Measurements from ENCODE around the gene CEP295NL. TPM values are rescaled to one million over a fixed set of nuclear protein-coding genes. Genes with fewer than 3 reads are reported as not detected.

Gene CEP295NL
- total RNA-seq, 1 donor from 2014 or later: 1.6 TPM

DNA sequence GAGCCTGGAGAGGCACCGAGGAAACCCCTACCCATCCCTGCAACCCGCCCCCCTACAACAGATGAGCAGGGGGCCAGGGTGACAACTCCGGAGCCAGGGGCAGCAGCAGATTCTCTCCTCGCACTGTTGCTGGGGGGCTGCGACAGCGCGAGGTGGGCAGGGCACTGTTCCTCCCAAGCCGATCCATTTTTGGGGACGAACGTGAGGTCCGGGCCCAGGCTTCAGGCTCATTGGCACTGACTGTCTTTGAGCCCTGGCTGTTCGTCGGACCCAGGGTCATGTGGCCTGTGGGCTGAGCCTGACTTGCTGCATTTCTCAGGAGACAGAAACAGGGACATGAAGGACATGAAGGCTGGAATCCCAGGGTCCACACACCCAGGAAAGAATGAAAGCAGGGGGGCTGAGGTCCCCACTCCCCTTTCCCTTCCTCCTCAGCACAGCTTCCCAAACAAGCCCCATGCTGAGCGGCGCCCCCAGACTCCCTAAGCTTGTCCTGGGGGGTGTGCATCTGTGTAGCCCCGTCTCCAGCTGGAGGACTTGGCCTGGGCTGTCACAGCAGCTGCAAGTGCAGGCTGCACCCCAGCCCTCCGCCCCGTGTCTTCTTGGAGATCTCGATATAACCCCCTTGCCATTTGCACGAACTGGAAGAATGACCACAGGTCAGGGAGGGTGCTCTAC is 18.7 kb downstream of the CEP295NL start:
- peak overlapping the region; percentile 91 for H3K27ac Mint-ChIP-seq (ENCODE audit: unreplicated experiment)
- peaks cover 26% of the 10 kb centered on the region for H3K4me1 Mint-ChIP-seq (ENCODE audit: low read depth, unreplicated experiment)
- no peaks in the 10 kb centered on the region for H3K27me3 ChIP-seq (ENCODE audit: insufficient read depth, low read length)
- peak overlapping the region; percentile 96 for H3K27ac ChIP-seq (ENCODE audit: low read depth, low read length)
- H3K9me3 ChIP-seq (ENCODE audit: insufficient read depth, low read depth, low read length): no peaks in the 10 kb centered on the region
- peaks cover 50% of the 10 kb centered on the region for H4K20me1 ChIP-seq (ENCODE audit: insufficient read depth, low read length)
- peak overlapping the region; percentile 29 for H3K4me3 ChIP-seq (ENCODE audit: insufficient read depth, low read depth, low read length)
- H3K4me1 ChIP-seq (ENCODE audit: insufficient read depth, low read length): peaks cover 46% of the 10 kb centered on the region
- H3K9me3 Mint-ChIP-seq (ENCODE audit: unreplicated experiment): no peaks in the 10 kb centered on the region
- no peaks in the 10 kb centered on the region for H3K36me3 ChIP-seq (ENCODE audit: insufficient read depth, low read length)
- H3K4me2 ChIP-seq (ENCODE audit: low read length): peak overlapping the region; percentile 86
- H2AFZ ChIP-seq (ENCODE audit: low read depth, low read length): no peak overlapping the region
- DNase-seq (ENCODE audit: low read depth) (no peak), FAIRE-seq (no peak)
- peaks cover 87% of the 10 kb centered on the region for H3K79me2 ChIP-seq (ENCODE audit: insufficient read depth, low read length)
- H3K9ac ChIP-seq (ENCODE audit: low read length): peak overlapping the region; percentile 86
- TF ChIP-seq, protein P1, sequence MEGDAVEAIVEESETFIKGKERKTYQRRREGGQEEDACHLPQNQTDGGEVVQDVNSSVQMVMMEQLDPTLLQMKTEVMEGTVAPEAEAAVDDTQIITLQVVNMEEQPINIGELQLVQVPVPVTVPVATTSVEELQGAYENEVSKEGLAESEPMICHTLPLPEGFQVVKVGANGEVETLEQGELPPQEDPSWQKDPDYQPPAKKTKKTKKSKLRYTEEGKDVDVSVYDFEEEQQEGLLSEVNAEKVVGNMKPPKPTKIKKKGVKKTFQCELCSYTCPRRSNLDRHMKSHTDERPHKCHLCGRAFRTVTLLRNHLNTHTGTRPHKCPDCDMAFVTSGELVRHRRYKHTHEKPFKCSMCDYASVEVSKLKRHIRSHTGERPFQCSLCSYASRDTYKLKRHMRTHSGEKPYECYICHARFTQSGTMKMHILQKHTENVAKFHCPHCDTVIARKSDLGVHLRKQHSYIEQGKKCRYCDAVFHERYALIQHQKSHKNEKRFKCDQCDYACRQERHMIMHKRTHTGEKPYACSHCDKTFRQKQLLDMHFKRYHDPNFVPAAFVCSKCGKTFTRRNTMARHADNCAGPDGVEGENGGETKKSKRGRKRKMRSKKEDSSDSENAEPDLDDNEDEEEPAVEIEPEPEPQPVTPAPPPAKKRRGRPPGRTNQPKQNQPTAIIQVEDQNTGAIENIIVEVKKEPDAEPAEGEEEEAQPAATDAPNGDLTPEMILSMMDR (IDR thresholded peaks at IDR 0.05; ENCODE audit: insufficient read depth, low read depth, low read length): no peak
- TF ChIP-seq EZH2 (IDR thresholded peaks at IDR 0.05; ENCODE audit: insufficient read depth, low read length): no peak
- H3K4me3 Mint-ChIP-seq (ENCODE audit: unreplicated experiment): no peak overlapping the region
- H3K27me3 Mint-ChIP-seq (ENCODE audit: low read depth, unreplicated experiment): no peaks in the 10 kb centered on the region
- peaks cover 16% of the 10 kb centered on the region for H3K36me3 Mint-ChIP-seq (ENCODE audit: low read depth, unreplicated experiment)

DNA sequence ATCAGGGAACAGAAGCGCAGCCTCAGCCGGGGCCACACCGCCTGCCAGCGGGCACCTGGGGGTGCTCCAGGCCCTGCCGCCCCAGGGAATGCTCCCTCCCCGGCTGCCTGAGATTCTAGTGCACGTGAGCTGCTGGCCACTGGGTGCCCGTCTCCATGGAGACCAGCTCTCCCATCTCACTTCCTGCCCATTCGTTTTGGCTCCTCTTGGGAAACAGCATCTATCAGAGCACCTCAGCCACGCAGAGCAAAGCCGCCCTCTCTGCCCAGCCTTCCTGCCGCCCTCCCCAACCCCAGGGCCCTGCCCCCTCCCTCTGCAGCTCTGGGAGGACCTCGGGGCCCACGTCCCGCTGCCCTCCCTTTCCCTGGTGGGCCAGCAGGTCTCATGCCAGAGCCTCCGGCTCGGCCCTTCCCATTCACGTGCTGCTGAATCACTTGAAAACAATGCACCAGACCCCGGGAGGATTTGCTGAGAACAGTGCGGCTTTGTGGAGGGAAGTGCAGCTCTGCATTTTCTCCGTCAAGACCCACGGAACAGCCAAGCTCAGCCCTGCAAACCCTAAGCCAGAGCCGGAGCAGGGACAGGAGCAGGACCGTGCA is 19.4 kb downstream of the CEP295NL start:
- TF ChIP-seq, protein P1 (IDR thresholded peaks at IDR 0.05; ENCODE audit: insufficient read depth, low read depth, low read length): no peak
- no peak for TF ChIP-seq EZH2 (IDR thresholded peaks at IDR 0.05; ENCODE audit: insufficient read depth, low read length)
- Histone ChIP-seq H3K27me3 (ENCODE audit: insufficient read depth, low read length) (no peaks in the 10 kb centered on the region), H3K4me2 (ENCODE audit: low read length) (peak overlapping the region; percentile 86), H3K4me3 (ENCODE audit: insufficient read depth, low read depth, low read length) (peak overlapping the region; percentile 41), H2AFZ (ENCODE audit: low read depth, low read length) (no peak overlapping the region), H4K20me1 (ENCODE audit: insufficient read depth, low read length) (peaks cover 50% of the 10 kb centered on the region), H3K4me1 (ENCODE audit: insufficient read depth, low read length) (peaks cover 52% of the 10 kb centered on the region), H3K79me2 (ENCODE audit: insufficient read depth, low read length) (peaks cover 86% of the 10 kb centered on the region), H3K27ac (ENCODE audit: low read depth, low read length) (peak overlapping the region; percentile 96), H3K36me3 (ENCODE audit: insufficient read depth, low read length) (no peaks in the 10 kb centered on the region), H3K9me3 (ENCODE audit: insufficient read depth, low read depth, low read length) (no peaks in the 10 kb centered on the region), H3K9ac (ENCODE audit: low read length) (peak overlapping the region; percentile 86)
- H3K4me3 Mint-ChIP-seq (ENCODE audit: unreplicated experiment): peak overlapping the region; percentile 67
- H3K4me1 Mint-ChIP-seq (ENCODE audit: low read depth, unreplicated experiment): peaks cover 29% of the 10 kb centered on the region
- DNase-seq (ENCODE audit: low read depth): peak; percentile 93
- FAIRE-seq: no peak
- H3K9me3 Mint-ChIP-seq (ENCODE audit: unreplicated experiment): no peaks in the 10 kb centered on the region
- H3K27me3 Mint-ChIP-seq (ENCODE audit: low read depth, unreplicated experiment): no peaks in the 10 kb centered on the region
- peaks cover 16% of the 10 kb centered on the region for H3K36me3 Mint-ChIP-seq (ENCODE audit: low read depth, unreplicated experiment)
- peak overlapping the region; percentile 91 for H3K27ac Mint-ChIP-seq (ENCODE audit: unreplicated experiment)

DNA sequence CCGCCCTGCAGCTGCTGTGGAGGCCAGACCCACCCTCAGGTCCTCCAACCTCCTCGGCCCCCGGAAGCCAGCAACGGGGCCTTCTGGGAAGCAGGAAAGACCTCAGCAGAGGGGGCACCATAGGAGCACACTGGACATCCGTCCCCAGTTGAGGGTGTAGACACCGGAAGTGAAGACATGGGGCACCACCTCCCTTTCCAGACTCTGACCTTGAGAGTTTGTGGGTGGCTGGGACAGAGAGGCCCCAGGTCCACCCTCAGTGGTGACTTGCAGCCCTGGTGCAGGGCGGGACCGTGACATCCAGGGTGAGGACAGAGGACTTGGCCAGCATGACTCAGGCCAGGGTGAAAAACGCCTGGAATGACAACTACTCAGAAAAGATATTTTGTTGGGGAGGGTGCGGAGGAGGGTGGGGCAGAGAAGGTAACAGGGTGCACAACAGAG is 19.9 kb downstream of the CEP295NL start:
- H3K36me3 ChIP-seq (ENCODE audit: insufficient read depth, low read length): no peaks in the 10 kb centered on the region
- no peak overlapping the region for H2AFZ ChIP-seq (ENCODE audit: low read depth, low read length)
- peak overlapping the region; percentile 60 for H3K4me3 Mint-ChIP-seq (ENCODE audit: unreplicated experiment)
- H3K27me3 Mint-ChIP-seq (ENCODE audit: low read depth, unreplicated experiment): no peaks in the 10 kb centered on the region
- peak overlapping the region; percentile 91 for H3K27ac Mint-ChIP-seq (ENCODE audit: unreplicated experiment)
- DNase-seq (ENCODE audit: low read depth): peak; percentile 72
- peaks cover 15% of the 10 kb centered on the region for H3K36me3 Mint-ChIP-seq (ENCODE audit: low read depth, unreplicated experiment)
- TF ChIP-seq EZH2 (IDR thresholded peaks at IDR 0.05; ENCODE audit: insufficient read depth, low read length): no peak
- TF ChIP-seq, protein P1 (IDR thresholded peaks at IDR 0.05; ENCODE audit: insufficient read depth, low read depth, low read length): no peak
- H3K9me3 Mint-ChIP-seq (ENCODE audit: unreplicated experiment): no peaks in the 10 kb centered on the region
- H3K9me3 ChIP-seq (ENCODE audit: insufficient read depth, low read depth, low read length): no peaks in the 10 kb centered on the region
- peaks cover 52% of the 10 kb centered on the region for H3K4me1 ChIP-seq (ENCODE audit: insufficient read depth, low read length)
- H3K27ac ChIP-seq (ENCODE audit: low read depth, low read length): peak overlapping the region; percentile 96
- H3K4me2 ChIP-seq (ENCODE audit: low read length): peak overlapping the region; percentile 86
- H3K79me2 ChIP-seq (ENCODE audit: insufficient read depth, low read length): peaks cover 86% of the 10 kb centered on the region
- FAIRE-seq: no peak
- H3K4me1 Mint-ChIP-seq (ENCODE audit: low read depth, unreplicated experiment): peaks cover 30% of the 10 kb centered on the region
- peak overlapping the region; percentile 86 for H3K9ac ChIP-seq (ENCODE audit: low read length)
- no peaks in the 10 kb centered on the region for H3K27me3 ChIP-seq (ENCODE audit: insufficient read depth, low read length)
- peak overlapping the region; percentile 41 for H3K4me3 ChIP-seq (ENCODE audit: insufficient read depth, low read depth, low read length)
- peaks cover 50% of the 10 kb centered on the region for H4K20me1 ChIP-seq (ENCODE audit: insufficient read depth, low read length)
